ENCODE results near the gene CHURC1. TPM values are rescaled to one million over a fixed set of nuclear protein-coding genes. Genes with fewer than 3 reads are reported as not detected.

CHURC1 gene
- total RNA-seq, 3 donors from 2014 or later (not counting 1 experiment from before 2014, with no cell fraction given), result 56.1 to 65.5 (median 65.4) TPM

DNA sequence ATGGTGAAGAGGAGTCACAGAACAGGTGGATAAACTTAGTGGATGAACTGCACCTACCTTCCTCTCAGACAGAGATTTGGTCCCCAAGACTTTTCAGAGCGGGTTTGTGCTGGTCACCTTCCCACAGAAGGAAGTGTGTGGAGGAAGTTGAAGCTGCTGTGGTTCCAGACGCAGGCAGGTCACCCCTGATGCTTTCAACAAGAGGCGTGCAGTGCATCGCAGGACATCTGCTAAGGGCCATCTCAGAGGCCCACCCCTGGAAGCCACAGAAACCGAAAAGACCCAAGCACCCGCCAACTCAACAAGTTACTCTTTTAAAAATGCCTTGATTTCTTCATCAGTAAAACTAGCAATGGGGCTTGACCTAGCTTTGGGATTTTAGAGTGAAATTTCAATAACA, 29.3 kb downstream of the CHURC1 start:
- H3K36me3 ChIP-seq (ENCODE audit: control insufficient read depth, insufficient read depth, low read length), result peaks cover 10% of the 10 kb centered on the region
- intact Hi-C loops (cut with micrococcal nuclease), result no loop called here

DNA sequence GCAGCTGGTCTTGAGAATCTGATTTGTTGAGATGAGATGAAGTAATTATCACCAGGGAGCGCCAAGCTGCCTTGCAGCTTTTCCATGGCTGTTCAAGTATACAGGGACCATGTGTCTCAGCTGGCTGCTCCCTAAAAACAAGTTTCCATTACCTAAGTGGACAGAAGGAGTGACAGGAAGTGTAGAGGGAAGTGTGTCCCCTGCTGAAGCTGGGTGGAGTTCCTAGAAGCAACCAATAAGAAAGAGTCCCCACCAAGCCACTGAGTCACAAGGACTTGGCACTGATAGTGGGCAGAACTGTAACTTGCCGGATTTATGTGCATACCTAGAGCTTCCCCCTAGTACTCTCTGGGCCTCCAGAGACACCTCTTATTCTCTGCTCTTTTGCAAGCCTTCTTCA, 29.8 kb downstream of the CHURC1 start:
- 91% methylated on average over 2 of the region's 2 CpGs for WGBS (ENCODE audit: insufficient coverage)
- no peaks in the 10 kb centered on the region for H3K27me3 ChIP-seq (ENCODE audit: control insufficient read depth, insufficient read depth, low read length)
- TF ChIP-seq CTCF (IDR thresholded peaks at IDR 0.05), result no peak
- no peak overlapping the region for H3K4me3 ChIP-seq (ENCODE audit: low read length)
- peaks cover 27 to 64% of the 10 kb centered on the region in 2 donors for H3K4me1 Mint-ChIP-seq
- no peaks in the 10 kb centered on the region for H3K36me3 Mint-ChIP-seq
- H3K27ac Mint-ChIP-seq, result peak overlapping the region; percentile 23 to 74
- H3K9me3 ChIP-seq (ENCODE audit: control insufficient read depth, insufficient read depth, low read length), result no peaks in the 10 kb centered on the region
- H3K4me1 ChIP-seq (ENCODE audit: control insufficient read depth, insufficient read depth, low read length), result peaks cover 14% of the 10 kb centered on the region
- DNase-seq (no peak), ATAC-seq (no peak)
- no peak overlapping the region for H3K27ac ChIP-seq (ENCODE audit: low read length)
- intact Hi-C loops (cut with micrococcal nuclease), result no loop called here
- no peaks in the 10 kb centered on the region for H3K9me3 Mint-ChIP-seq
- H3K36me3 ChIP-seq (ENCODE audit: control insufficient read depth, insufficient read depth, low read length), result peaks cover 10% of the 10 kb centered on the region
- H3K27me3 Mint-ChIP-seq (ENCODE audit: low read depth in 2 of 2), result no peaks in the 10 kb centered on the region
- no peak overlapping the region for H3K4me3 Mint-ChIP-seq

More for the DNA sequence above, 29.3 kb downstream of the CHURC1 start:
- DNase-seq, result no peak
- peak in 2 of 3 donors; percentile 37 to 47 for ATAC-seq
- peaks cover 14% of the 10 kb centered on the region for H3K4me1 ChIP-seq (ENCODE audit: control insufficient read depth, insufficient read depth, low read length)
- Mint-ChIP-seq H3K36me3 (no peaks in the 10 kb centered on the region), H3K9me3 (no peaks in the 10 kb centered on the region), H3K27me3 (ENCODE audit: low read depth in 2 of 2) (no peaks in the 10 kb centered on the region), H3K27ac (peak overlapping the region; percentile 23 to 74), H3K4me3 (no peak overlapping the region), H3K4me1 (peaks cover 31 to 64% of the 10 kb centered on the region in 2 donors)
- no peaks in the 10 kb centered on the region for H3K27me3 ChIP-seq (ENCODE audit: control insufficient read depth, insufficient read depth, low read length)
- no peak for TF ChIP-seq CTCF (IDR thresholded peaks at IDR 0.05)
- no peaks in the 10 kb centered on the region for H3K9me3 ChIP-seq (ENCODE audit: control insufficient read depth, insufficient read depth, low read length)
- 9% methylated on average over 6 of the region's 6 CpGs for WGBS (ENCODE audit: insufficient coverage)
- H3K4me3 ChIP-seq (ENCODE audit: low read length), result no peak overlapping the region
- no peak overlapping the region for H3K27ac ChIP-seq (ENCODE audit: low read length)

DNA sequence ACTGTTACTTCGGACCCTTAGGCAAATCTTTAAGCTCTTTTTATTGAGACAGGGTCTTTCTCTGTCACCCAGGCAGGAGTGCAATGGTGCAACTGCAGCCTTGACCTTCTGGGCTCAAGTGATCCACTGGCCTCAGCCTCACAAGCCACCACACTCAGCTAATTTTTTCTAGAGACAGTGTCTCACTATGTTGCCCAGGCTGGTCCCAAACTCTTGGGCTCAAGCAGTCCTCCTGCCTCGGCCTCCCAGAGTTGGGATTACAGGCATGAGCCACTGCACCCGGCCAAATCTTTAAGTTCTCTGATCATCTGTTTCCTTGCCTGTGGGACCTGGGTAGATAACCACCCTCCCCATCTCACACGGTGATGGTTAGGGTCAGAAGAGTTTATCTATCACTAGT, 30.6 kb downstream of the CHURC1 start:
- H3K4me3 Mint-ChIP-seq, result no peak overlapping the region
- no peaks in the 10 kb centered on the region for H3K9me3 Mint-ChIP-seq
- intact Hi-C loops (cut with micrococcal nuclease), result no loop called here
- H3K27me3 Mint-ChIP-seq (ENCODE audit: low read depth in 2 of 2), result no peaks in the 10 kb centered on the region
- no peak overlapping the region for H3K27ac Mint-ChIP-seq
- Histone ChIP-seq H3K36me3 (ENCODE audit: control insufficient read depth, insufficient read depth, low read length) (peaks cover 7% of the 10 kb centered on the region), H3K9me3 (ENCODE audit: control insufficient read depth, insufficient read depth, low read length) (no peaks in the 10 kb centered on the region), H3K27me3 (ENCODE audit: control insufficient read depth, insufficient read depth, low read length) (no peaks in the 10 kb centered on the region), H3K27ac (ENCODE audit: low read length) (no peak overlapping the region), H3K4me1 (ENCODE audit: control insufficient read depth, insufficient read depth, low read length) (peaks cover 14% of the 10 kb centered on the region), H3K4me3 (ENCODE audit: low read length) (no peak overlapping the region)
- WGBS (ENCODE audit: insufficient coverage), result 90% methylated on average over 3 of the region's 4 CpGs
- ATAC-seq, result no peak
- H3K36me3 Mint-ChIP-seq, result no peaks in the 10 kb centered on the region
- H3K4me1 Mint-ChIP-seq, result peaks cover 23 to 58% of the 10 kb centered on the region in 2 donors
- no peak for TF ChIP-seq CTCF (IDR thresholded peaks at IDR 0.05)
- no peak for DNase-seq

Data from natural killer cell (primary cell).